ENCODE results near the gene KLF15. TPM values are rescaled to one million over a fixed set of nuclear protein-coding genes. Genes with fewer than 3 reads are reported as not detected.

The KLF15 gene
- total and polyA plus RNA-seq, 2 of the 4 experiments (the other 2 are of a cell fraction): 0.18 to 0.24 TPM

DNA sequence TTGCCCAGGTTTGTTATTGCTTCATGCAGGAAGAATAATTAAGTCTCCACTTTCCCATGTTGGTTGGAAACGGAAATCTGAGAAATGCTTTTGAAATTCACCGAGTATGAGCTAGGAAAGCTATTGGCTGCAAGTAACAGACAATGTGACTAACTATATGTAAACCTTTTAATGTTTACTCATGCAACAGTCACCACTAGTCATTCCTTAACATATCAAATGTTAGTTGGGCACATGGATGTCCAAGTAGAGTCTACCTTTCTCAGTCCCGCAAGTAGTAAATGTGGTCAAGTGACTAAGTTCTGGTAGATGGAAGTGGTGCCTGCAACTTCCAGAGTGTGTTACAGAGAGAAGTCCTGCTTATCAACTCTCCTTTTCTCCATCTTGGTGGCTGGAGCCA lies 52.5 kb downstream of the KLF15 start:
- Histone ChIP-seq H4K5ac (ENCODE audit: low read depth, low read length) (peak overlapping the region; percentile 92), H3K4me3 (ENCODE audit: insufficient read depth, low read depth, low read length) (no peak overlapping the region), H3K27me3 (ENCODE audit: control insufficient read depth, insufficient read depth, low read length) (no peaks in the 10 kb centered on the region), H3K23ac (ENCODE audit: low read depth, low read length) (peak overlapping the region; percentile 74; the same call in 1 of the 2 replicates), H4K20me1 (ENCODE audit: insufficient read depth, low read length) (no peaks in the 10 kb centered on the region), H3K36me3 (ENCODE audit: control insufficient read depth, insufficient read depth, low read length) (no peaks in the 10 kb centered on the region), H3K14ac (replicated peaks; ENCODE audit: low read depth, low read length) (no peak overlapping the region; the same call in 1 of the 2 replicates), H2AK5ac (ENCODE audit: low read depth, low read length) (peak overlapping the region; percentile 62; the same call in 1 of the 2 replicates), H3K9ac (ENCODE audit: low read depth, low read length) (no peak overlapping the region), H2BK15ac (ENCODE audit: low read depth, low read length) (peak overlapping the region; percentile 49; the same call in 1 of the 3 replicates), H3K9me3 (ENCODE audit: control insufficient read depth, insufficient read depth, low read length) (no peaks in the 10 kb centered on the region), H2BK20ac (ENCODE audit: low read depth, low read length) (peak overlapping the region; percentile 94), H2AFZ (replicated peaks; ENCODE audit: low read length, poor library complexity) (no peak overlapping the region), H3K27ac (ENCODE audit: insufficient read depth, low read length) (peak overlapping the region; percentile 65), H3K4me2 (ENCODE audit: low read depth, low read length) (no peak overlapping the region; the same call in 1 of the 2 replicates), H3K56ac (ENCODE audit: extremely low read depth, insufficient read depth, low read length) (peak overlapping the region; percentile 77), H2AK9ac (replicated peaks; ENCODE audit: low read depth, low read length, poor library complexity) (no peak overlapping the region), H2BK120ac (ENCODE audit: low read depth, low read length) (peak overlapping the region; percentile 94), H3K4me1 (ENCODE audit: control insufficient read depth, insufficient read depth, low read length) (peaks cover 14% of the 10 kb centered on the region), H3K9me1 (ENCODE audit: insufficient read depth, low read length) (peaks cover 13% of the 10 kb centered on the region), H2BK5ac (ENCODE audit: low read depth, low read length, poor library complexity, severe bottlenecking) (peak overlapping the region; percentile 98), H3K18ac (ENCODE audit: low read depth, low read length) (peak overlapping the region; percentile 95; the same call in 1 of the 2 replicates), H3K79me1 (ENCODE audit: low read depth in 1 of 2, low read length in 2 of 2) (no peaks in the 10 kb centered on the region), H4K91ac (ENCODE audit: insufficient read depth, low read depth, low read length) (peak overlapping the region; percentile 73), H4K8ac (ENCODE audit: low read depth in 2 of 2, low read length in 2 of 2) (peak overlapping the region; percentile 41 to 90; a peak in 3 of 4 replicates), H3K4ac (ENCODE audit: low read depth, low read length) (peak overlapping the region; percentile 89)
- DNase-seq (peak; percentile 84), ATAC-seq (ENCODE audit: low read depth) (peak; percentile 50; the same call in 1 of the 2 replicates)
- in situ Hi-C loops (cut with MboI; ENCODE audit: low sequenced_read_pairs) (no loop called here), intact Hi-C loops (cut with micrococcal nuclease) (no loop called here), dilution Hi-C loops (cut with HindIII; ENCODE audit: low sequenced_read_pairs, unreplicated experiment) (no loop called here)
- ChIA-PET POLR2A (ENCODE audit: unreplicated experiment) (no interaction called here), CTCF (interaction anchor here (0.6 kb wide), 1 partner anchor 10 kb away, joined by 5 read pairs; no protein-coding TSS in a partner anchor)
- no TSS peak for BruUV-seq (replicated peaks)
- TF ChIP-seq RCOR1 (IDR thresholded peaks at IDR 0.05; ENCODE audit: insufficient replicate concordance, low read length) (no peak), FOS (IDR thresholded peaks at IDR 0.05; ENCODE audit: low read depth, low read length) (0 out of 2 replicates have a peak, but pooled peaks have one; percentile 15), CEBPB (IDR thresholded peaks at IDR 0.05; ENCODE audit: low read depth, low read length) (peak; percentile 30; the same call in 1 of the 2 replicates)
- WGBS, 2 experiments (ENCODE audit: extremely low coverage in 2 of 2, insufficient read length in 1 of 2): no CpG with 5 or more reads among the region's 3 CpGs
